Esophagus squamous epithelium (tissue), 5 donors: ENCODE measurements around the gene QARS1. TPM values are rescaled to one million over a fixed set of nuclear protein-coding genes. Genes with fewer than 3 reads are reported as not detected.

Experiments used
- DNase-seq: peaks from one replicate; lab custom pipeline; 2025; lab: John Stamatoyannopoulos, UW
- H3K27ac ChIP-seq, 4 donors: fragments of 200-600 bp; sonication (generic); one replicate each; pipeline ENCODE4 v1.5.1; 2016 to 2019; ENCODE audit warnings: mild to moderate bottlenecking in 1 of 4
- H3K27me3 ChIP-seq, 4 donors: fragments of 200-600 bp; sonication (generic); 1 replicate in 3 of 4; 2 replicates in 1 of 4; pipeline versions ENCODE4 v1.5.1 to v1.6.0; 2017 to 2021; ENCODE audit warnings: antibody characterized with exemption in 1 of 4
- H3K36me3 ChIP-seq, 3 donors: fragments of 200-600 bp; sonication (generic); one replicate each; pipeline ENCODE4 v1.5.1; 2016 to 2019
- H3K4me1 ChIP-seq, 3 donors: fragments of 200-600 bp; sonication (generic); one replicate each; pipeline ENCODE4 v1.5.1; 2017 to 2019
- H3K4me3 ChIP-seq, 4 donors: fragments of 200-600 bp; sonication (generic); 1 replicate in 3 of 4; 2 replicates in 1 of 4; pipeline ENCODE4 v1.5.1; 2016 to 2019; ENCODE audit warnings: mild to moderate bottlenecking in 2 of 4, moderate library complexity in 1 of 4
- H3K9me3 ChIP-seq, 3 donors: fragments of 200-600 bp; sonication (generic); one replicate each; pipeline ENCODE4 v1.5.1; 2016 to 2019
- POLR2A ChIP-seq, 4 donors: fragments of 450-650 bp; IDR thresholded peaks; one replicate each; pipeline ENCODE4 v1.6.1; 2017; ENCODE audit warnings: antibody characterized with exemption in 4 of 4, mild to moderate bottlenecking in 4 of 4, moderate library complexity in 3 of 4
- WGBS, 2 donors: methylation state at CpG; one replicate each; pipeline ENCODE4 v1.1.5; 2018; 5-methylcytosine and 5-hydroxymethylcytosine counted together
- intact Hi-C: fragments of 100-400 bp; cut with DNase I; formaldehyde crosslinking; loops from one replicate; pipeline ENCODE4 v1.15.0; 2022
- total RNA-seq, 4 donors: library from RNA; depleted of rRNA; stranded (reverse); fragments of >200 nt; gene quantifications; one replicate each; pipeline ENCODE4 v1.1.0, GENCODE V29; 2016
- TF ChIP-seq, protein P1 (sequence below), 6 experiments: fragments of 450-650 bp in 4 of 6; fragments of 200-600 bp in 2 of 6; sonication (generic) in 2 of 6; IDR thresholded peaks; one replicate each; pipeline ENCODE4 v1.5.1; 2016 to 2019; ENCODE audit warnings: antibody characterized with exemption in 6 of 6, mild to moderate bottlenecking in 4 of 6, moderate library complexity in 4 of 6
- donor health status: DM: yes; HTN: yes; CAD: no.

Gene QARS1
- total RNA-seq, 4 donors from 2014 or later, result 236 to 290 (median 265) TPM

DNA sequence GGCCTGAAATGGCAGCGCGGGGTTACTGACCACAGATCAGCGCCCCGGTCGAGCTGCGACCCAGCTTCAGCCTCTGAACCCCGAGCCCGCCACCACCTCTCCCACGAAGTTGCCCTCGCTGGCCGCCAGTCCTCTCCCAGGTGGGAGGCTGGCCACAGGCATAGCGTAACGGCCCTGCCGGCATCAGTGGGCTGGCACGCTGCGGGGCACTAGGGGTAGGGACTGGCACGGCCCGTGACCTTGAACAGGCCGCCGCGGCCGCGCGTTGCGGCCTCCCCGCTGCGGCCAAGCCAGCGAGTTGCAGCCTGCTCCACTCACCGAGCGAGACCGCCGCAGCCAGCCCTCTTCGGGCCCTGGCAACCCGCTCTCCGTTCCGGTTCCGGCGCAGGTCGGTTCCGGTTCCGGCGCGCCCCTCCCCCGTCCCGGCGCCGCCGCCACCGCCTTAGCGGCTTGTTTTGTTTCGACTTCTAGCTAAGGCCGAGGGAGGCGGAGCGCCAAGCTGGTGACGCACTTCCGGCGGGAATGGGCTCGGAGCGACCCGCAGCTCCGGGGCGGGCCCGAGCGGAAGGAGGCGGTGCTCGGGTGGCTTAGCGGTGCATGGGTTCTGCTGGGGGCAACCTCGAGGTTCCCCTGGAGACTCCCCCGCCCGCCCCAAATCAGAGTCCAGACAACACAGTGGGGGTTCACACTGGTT, 16.0 kb upstream of the QARS1 start, which contains the start of gene USP19:
TSS of gene USP19 (minus strand) at position 386 of the 694 bp plus-strand sequence. CDS start 1,678 bp downstream, outside the sequence.
- intact Hi-C loops, result no loop called here
- TF ChIP-seq, protein P1, sequence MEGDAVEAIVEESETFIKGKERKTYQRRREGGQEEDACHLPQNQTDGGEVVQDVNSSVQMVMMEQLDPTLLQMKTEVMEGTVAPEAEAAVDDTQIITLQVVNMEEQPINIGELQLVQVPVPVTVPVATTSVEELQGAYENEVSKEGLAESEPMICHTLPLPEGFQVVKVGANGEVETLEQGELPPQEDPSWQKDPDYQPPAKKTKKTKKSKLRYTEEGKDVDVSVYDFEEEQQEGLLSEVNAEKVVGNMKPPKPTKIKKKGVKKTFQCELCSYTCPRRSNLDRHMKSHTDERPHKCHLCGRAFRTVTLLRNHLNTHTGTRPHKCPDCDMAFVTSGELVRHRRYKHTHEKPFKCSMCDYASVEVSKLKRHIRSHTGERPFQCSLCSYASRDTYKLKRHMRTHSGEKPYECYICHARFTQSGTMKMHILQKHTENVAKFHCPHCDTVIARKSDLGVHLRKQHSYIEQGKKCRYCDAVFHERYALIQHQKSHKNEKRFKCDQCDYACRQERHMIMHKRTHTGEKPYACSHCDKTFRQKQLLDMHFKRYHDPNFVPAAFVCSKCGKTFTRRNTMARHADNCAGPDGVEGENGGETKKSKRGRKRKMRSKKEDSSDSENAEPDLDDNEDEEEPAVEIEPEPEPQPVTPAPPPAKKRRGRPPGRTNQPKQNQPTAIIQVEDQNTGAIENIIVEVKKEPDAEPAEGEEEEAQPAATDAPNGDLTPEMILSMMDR (IDR thresholded peaks at IDR 0.05), result peak in 2 of 6 experiments; percentile 15 to 19
- TF ChIP-seq POLR2A (IDR thresholded peaks at IDR 0.05), result peak in 3 of 4 donors; percentile 75 to 86 (median 84)
- Histone ChIP-seq H3K9me3 (no peaks in the 10 kb centered on the region), H3K36me3 (peaks cover 50 to 84% (median 66%) of the 10 kb centered on the region in 3 donors), H3K27ac (peak within 1 kb of the TSS; percentile 92 to 99 (median 97)), H3K4me1 (peaks cover 11 to 29% (median 21%) of the 10 kb centered on the region in 3 donors), H3K4me3 (peak within 1 kb of the TSS; percentile 84 to 98 (median 90)), H3K27me3 (no peaks in the 10 kb centered on the region)
- peak; percentile 60 for DNase-seq
- WGBS, 2 donors, result 1 to 3% methylated on average over 13 to 26 of the region's 70 CpGs

DNA sequence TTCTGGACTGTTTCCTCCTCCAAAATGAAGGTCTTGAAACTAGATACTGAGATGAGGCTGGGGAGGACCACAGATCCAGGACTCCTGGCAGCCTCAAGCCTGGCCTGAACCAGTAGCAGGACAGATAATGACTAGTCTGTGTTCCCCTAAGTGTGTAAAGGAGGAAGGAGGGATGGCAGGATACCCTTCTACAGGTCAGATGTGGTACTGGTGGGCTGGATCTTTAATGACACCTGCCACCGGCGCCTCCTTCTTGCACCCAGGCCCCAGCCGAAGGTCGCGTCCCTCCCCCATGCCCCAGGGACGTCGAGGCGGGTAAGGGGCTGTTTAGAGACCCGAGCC, 15.5 kb upstream of the QARS1 start:
- WGBS, 2 donors, result 0 to 2% methylated on average over 2 to 7 of the region's 9 CpGs
- peaks cover 54 to 84% (median 69%) of the 10 kb centered on the region in 3 donors for H3K36me3 ChIP-seq
- DNase-seq, result no peak
- H3K27ac ChIP-seq, result peak overlapping the region; percentile 92 to 99 (median 97)
- TF ChIP-seq, protein P1 (IDR thresholded peaks at IDR 0.05), result no peak
- TF ChIP-seq POLR2A (IDR thresholded peaks at IDR 0.05), result no peak
- intact Hi-C loops, result no loop called here
- H3K27me3 ChIP-seq, result no peaks in the 10 kb centered on the region
- H3K4me1 ChIP-seq, result peaks cover 11 to 29% (median 21%) of the 10 kb centered on the region in 3 donors
- no peaks in the 10 kb centered on the region for H3K9me3 ChIP-seq
- peak overlapping the region; percentile 84 to 98 (median 90) for H3K4me3 ChIP-seq

DNA sequence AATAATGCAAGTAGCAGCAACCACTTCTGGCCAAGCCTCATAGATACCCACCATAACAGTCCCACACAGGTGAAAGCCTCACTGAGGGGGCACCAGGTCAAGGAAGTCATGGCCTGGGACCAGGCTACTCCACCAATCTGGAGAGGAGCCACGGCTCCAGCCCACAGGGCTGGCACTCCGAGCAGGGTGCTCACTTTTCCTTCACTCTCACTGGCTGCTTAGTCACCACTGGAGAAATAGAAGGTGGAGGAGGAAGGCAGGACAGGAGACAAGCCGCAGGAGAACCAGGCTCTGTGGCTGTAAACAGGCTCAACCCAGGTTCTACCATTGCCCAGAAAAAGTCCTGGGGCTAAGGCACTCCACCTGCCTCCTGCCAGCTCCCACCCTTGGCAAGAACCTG, 14.9 kb upstream of the QARS1 start:
- Histone ChIP-seq H3K27ac (peak overlapping the region; percentile 92 to 99 (median 97)), H3K27me3 (no peaks in the 10 kb centered on the region), H3K36me3 (peaks cover 54 to 84% (median 69%) of the 10 kb centered on the region in 3 donors), H3K9me3 (no peaks in the 10 kb centered on the region), H3K4me3 (peak overlapping the region; percentile 84 to 98 (median 90)), H3K4me1 (peaks cover 11 to 29% (median 21%) of the 10 kb centered on the region in 3 donors)
- TF ChIP-seq, protein P1 (IDR thresholded peaks at IDR 0.05), result no peak
- no peak for TF ChIP-seq POLR2A (IDR thresholded peaks at IDR 0.05)
- no peak for DNase-seq
- 47% methylated on average over 3 of the region's 3 CpGs; no CpG with 5 or more reads in 1 of the 2 donors for WGBS, 2 donors
- intact Hi-C loops, result no loop called here

DNA sequence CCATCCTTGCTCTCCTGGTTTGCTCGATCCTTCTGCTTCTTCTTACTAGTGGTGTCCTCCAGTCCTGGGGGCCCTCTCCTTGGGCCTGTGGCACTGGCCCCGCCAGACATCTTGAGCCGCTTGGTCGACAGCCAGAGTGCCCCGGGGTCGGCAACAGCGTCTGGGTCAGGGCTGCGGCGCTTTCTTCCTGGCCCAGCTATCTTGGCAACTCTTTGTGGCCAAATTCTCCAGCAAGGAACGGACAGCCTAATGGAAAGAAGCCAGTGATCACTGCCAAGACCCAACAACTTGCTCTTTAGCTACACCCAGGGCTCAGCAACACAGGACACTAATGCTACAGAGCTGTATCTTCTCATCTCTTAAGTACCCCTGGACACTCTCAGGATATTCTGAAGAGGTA, 14.5 kb upstream of the QARS1 start:
- peaks cover 11 to 29% (median 21%) of the 10 kb centered on the region in 3 donors for H3K4me1 ChIP-seq
- no peaks in the 10 kb centered on the region for H3K9me3 ChIP-seq
- H3K27me3 ChIP-seq, result no peaks in the 10 kb centered on the region
- H3K4me3 ChIP-seq, result peak overlapping the region in 1 of 4 donors; percentile 95
- intact Hi-C loops, result no loop called here
- 71 to 76% methylated on average over 4 to 5 of the region's 10 CpGs for WGBS, 2 donors
- peak overlapping the region; percentile 92 to 99 (median 97) for H3K27ac ChIP-seq
- DNase-seq, result no peak
- TF ChIP-seq, protein P1 (IDR thresholded peaks at IDR 0.05), result no peak
- no peak for TF ChIP-seq POLR2A (IDR thresholded peaks at IDR 0.05)
- peaks cover 54 to 84% (median 69%) of the 10 kb centered on the region in 3 donors for H3K36me3 ChIP-seq

DNA sequence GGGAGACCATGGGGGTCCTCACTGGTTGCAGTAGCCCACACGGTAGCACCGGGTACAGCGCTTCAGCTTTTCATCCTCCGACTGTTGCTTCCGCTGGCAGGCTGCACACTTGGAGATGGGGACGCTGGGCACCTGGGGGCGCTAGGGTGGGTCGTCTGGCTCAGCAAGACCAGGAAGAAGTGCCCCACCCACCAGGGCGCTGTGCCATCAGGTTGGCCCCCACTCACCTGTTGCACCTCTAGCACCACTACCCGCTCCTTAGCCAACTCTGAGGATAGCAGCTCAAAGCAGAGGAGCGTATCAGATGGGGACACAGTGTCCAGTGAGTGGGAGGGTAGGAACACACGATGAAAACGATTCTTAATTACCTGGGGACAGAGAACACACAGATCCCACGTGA, 7.7 kb upstream of the QARS1 start:
- intact Hi-C loops, result no loop called here
- Histone ChIP-seq H3K4me1 (no peaks in the 10 kb centered on the region), H3K36me3 (peaks cover 87 to 100% (median 89%) of the 10 kb centered on the region in 3 donors), H3K9me3 (no peaks in the 10 kb centered on the region), H3K27me3 (no peaks in the 10 kb centered on the region), H3K4me3 (no peak overlapping the region), H3K27ac (no peak overlapping the region)
- TF ChIP-seq POLR2A (IDR thresholded peaks at IDR 0.05), result no peak
- TF ChIP-seq, protein P1 (IDR thresholded peaks at IDR 0.05), result no peak
- 83 to 92% methylated on average over 10 of the region's 14 CpGs for WGBS, 2 donors
- DNase-seq, result no peak
